ENCODE results near the gene SP3.

Gene SP3

DNA sequence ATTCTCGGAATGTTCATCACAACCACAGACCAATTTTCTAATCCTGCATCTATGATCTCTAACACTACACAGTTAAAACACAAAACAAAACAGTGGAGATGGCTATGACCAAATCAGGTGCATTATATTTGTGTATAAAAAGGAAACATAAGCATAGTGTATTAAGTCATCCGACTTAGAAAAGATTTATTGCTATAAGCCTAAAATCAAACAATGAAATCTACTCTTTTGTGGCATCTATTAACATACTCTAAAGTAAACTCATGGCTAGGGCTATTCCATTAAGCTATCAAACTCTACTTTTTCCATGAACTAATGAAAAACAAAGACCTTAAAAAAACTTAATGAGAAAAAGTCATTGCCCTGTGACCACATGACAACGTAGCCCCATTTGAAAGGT, 8.7 kb downstream of the SP3 start:
- no peak overlapping the region for H3K4me3 ChIP-seq (ENCODE audit: low read length)
- TF ChIP-seq, protein P1, sequence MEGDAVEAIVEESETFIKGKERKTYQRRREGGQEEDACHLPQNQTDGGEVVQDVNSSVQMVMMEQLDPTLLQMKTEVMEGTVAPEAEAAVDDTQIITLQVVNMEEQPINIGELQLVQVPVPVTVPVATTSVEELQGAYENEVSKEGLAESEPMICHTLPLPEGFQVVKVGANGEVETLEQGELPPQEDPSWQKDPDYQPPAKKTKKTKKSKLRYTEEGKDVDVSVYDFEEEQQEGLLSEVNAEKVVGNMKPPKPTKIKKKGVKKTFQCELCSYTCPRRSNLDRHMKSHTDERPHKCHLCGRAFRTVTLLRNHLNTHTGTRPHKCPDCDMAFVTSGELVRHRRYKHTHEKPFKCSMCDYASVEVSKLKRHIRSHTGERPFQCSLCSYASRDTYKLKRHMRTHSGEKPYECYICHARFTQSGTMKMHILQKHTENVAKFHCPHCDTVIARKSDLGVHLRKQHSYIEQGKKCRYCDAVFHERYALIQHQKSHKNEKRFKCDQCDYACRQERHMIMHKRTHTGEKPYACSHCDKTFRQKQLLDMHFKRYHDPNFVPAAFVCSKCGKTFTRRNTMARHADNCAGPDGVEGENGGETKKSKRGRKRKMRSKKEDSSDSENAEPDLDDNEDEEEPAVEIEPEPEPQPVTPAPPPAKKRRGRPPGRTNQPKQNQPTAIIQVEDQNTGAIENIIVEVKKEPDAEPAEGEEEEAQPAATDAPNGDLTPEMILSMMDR (conservative IDR thresholded peaks at IDR 0.05; ENCODE audit: low read length): no peak
- DNase-seq (ENCODE audit: low read depth): no peak

DNA sequence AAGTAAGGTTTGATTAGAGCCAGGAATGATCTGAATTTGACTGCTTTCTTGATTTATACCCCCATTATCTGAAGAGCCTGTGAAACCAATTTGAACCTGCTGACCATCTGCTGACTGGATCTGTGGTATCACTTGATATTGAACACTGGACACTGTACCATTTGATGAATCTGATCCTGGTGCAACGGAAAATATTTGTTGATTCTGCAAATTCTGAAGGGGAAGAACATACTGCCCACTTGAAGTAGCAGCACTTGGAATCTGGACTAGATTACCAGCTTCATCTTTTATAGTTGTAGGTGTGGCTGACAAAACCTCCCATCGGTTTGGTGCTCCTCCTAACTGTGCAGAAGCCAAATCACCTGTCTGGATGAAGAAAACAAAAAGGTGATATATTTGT, 9.3 kb downstream of the SP3 start:
- no peak for DNase-seq (ENCODE audit: low read depth)
- TF ChIP-seq, protein P1 (conservative IDR thresholded peaks at IDR 0.05; ENCODE audit: low read length): no peak
- H3K4me3 ChIP-seq (ENCODE audit: low read length): no peak overlapping the region

DNA sequence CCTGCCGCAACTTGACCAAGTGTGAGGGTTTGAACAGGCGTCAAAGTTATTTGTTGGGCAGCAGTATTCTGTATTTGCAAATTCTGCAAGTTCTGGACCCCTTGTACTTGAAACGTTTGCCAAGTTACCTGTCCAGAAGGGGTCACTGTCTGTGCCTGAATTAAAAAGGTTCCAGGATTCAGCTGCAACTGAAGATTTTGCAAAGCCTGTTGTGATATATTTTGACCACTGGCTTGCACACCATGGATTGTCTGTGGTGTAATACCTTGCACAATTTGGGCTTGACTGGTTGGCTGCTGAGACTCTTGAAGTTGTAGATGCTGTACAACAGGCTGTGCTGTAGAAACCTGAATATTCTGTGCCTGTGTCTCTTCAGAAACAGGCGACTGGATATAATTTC, 10.2 kb downstream of the SP3 start:
- H3K4me3 ChIP-seq (ENCODE audit: low read length): no peak overlapping the region
- TF ChIP-seq, protein P1 (conservative IDR thresholded peaks at IDR 0.05; ENCODE audit: low read length): no peak
- no peak for DNase-seq (ENCODE audit: low read depth)

DNA sequence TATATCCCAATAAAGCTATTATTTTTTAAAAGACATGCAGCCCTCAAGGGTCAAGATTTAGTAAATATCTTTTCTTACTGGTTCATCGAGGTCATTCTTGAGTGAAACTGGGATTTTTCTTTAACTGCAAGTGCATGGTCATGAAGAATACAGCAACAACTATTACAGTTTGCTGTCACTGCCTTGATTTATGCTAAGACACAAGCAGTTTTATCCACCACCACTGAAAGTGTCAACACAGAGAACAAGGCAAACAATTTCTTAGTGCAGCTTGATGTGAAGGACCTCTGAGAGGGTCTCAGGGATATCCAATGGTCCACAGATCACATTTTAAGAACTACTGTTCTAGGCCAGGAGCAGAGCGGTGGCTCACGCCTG, 12.1 kb downstream of the SP3 start:
- no peak overlapping the region for H3K4me3 ChIP-seq (ENCODE audit: low read length)
- DNase-seq (ENCODE audit: low read depth): no peak
- TF ChIP-seq, protein P1 (conservative IDR thresholded peaks at IDR 0.05; ENCODE audit: low read length): no peak

DNA sequence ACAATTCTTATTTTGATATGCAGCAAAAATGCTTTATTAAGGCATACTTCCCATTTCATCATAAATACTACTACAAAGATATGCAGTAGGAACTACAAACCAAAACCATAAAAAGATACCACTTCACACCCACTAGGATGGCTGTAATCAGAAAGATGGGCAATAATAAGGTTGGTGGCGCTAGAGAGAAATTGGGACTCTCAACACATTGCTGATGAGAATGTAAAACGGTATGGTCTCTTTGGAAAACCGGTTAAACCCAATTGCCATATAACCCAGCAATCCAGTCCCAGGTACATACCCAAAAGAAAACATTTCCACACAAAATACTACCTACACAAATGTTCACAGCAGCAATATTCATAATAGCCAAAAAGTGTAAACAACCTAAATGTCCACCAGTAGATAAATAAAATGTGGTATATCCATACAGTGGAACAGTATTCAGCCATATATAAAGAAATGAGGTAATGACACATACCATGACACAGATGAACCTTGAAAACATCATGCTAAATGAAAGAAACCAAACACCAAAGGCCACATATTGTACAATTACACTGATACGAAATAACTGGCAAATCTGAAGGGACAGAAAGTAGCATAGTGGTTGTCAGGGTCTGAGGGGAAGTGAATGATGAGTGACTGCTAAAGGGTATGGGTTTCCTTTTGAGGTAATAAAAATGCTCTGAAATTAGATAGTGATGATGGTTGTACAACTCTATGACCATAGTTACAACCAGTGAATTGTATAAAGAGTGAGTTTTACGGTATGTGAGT, 12.7 kb downstream of the SP3 start:
- H3K4me3 ChIP-seq (ENCODE audit: low read length): no peak overlapping the region
- DNase-seq (ENCODE audit: low read depth): no peak
- TF ChIP-seq, protein P1 (conservative IDR thresholded peaks at IDR 0.05; ENCODE audit: low read length): no peak

DNA sequence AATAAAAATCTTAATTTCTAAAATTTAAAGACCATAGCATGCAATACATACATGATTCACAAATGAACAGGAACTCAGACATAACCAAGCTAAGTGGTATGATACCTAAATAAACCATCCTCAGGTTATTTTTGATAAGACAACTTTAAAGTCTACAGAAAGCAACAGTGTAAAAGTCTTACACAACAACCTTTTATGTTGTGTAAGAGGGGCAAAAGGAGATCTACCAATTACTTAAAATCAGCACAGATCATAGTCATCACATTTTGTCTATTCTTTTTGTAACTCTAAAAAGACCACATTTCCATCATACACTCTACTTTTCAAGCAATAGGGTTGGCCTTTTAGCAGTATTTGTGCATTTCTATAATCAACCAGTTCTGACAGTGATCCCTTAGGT, 16.3 kb downstream of the SP3 start:
- TF ChIP-seq, protein P1 (conservative IDR thresholded peaks at IDR 0.05; ENCODE audit: low read length): no peak
- DNase-seq (ENCODE audit: low read depth): no peak
- no peak overlapping the region for H3K4me3 ChIP-seq (ENCODE audit: low read length)

DNA sequence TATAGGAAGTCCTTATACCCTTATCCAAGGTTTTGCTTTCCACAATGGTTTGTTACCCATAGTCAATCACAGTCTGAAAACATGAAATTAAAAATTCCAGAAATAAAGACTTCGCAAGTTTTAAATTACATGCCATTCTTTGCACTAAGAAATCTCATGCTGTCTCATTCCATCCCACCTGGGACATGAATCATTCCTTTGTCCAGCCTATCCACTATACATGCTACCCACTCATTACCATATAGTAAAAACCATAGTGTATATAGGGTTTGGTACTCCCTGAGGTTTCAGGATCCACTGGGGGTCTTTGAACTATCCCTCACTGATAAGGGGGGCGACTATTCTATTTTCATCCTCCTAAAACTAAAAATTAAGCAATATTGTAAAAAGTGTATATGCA, 17.0 kb downstream of the SP3 start:
- DNase-seq (ENCODE audit: low read depth): no peak
- no peak overlapping the region for H3K4me3 ChIP-seq (ENCODE audit: low read length)
- TF ChIP-seq, protein P1 (conservative IDR thresholded peaks at IDR 0.05; ENCODE audit: low read length): no peak

Data from AG10803 (cell line).